M059J (cell line): ENCODE results near the gene GBX2. TPM values are rescaled to one million over a fixed set of nuclear protein-coding genes. Genes with fewer than 3 reads are reported as not detected.

ENCODE experiments used
- DNase-seq: peaks from one replicate; pipeline ENCODE4 v3.0.0-alpha.2; 2012; ENCODE audit warnings: low read depth
- total RNA-seq: library from RNA; depleted of rRNA; stranded (reverse); fragments of >200 nt; shearing (Covaris generic); gene quantifications from 2 replicates; pipeline ENCODE4 v1.2.3, GENCODE V29; 2014

Gene GBX2
- total RNA-seq, 1 experiment from 2014 or later, result 6.6 TPM

DNA sequence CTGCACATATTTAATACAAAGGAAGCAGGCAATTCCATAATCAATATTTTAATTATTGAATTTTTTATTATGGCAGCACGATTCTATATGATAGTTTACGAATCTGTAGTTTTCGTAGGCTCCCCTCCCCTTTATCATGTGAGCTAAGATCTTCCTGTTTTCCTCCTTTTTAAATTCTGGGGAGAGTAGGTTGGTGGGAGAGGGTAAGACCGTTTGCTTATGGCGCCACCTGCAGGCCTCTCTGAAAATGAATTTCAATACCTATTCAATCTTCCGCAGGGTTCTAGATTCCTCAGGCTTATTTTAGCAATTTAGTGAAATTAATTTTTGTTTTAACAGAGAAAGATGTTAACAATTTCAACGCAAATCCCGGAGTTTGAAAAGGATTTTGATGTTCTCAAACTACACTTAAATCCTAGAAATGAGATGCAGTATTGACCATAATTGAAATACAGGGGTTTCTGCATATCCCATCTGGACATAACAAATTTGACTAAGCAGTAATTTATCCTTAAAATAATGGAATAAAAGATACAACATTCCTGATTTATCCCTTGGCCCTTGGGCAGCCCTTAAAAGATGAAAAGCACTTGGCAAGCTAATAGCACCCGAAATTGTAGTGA is 12.8 kb upstream of the GBX2 start:
- peak; percentile 64 for DNase-seq

DNA sequence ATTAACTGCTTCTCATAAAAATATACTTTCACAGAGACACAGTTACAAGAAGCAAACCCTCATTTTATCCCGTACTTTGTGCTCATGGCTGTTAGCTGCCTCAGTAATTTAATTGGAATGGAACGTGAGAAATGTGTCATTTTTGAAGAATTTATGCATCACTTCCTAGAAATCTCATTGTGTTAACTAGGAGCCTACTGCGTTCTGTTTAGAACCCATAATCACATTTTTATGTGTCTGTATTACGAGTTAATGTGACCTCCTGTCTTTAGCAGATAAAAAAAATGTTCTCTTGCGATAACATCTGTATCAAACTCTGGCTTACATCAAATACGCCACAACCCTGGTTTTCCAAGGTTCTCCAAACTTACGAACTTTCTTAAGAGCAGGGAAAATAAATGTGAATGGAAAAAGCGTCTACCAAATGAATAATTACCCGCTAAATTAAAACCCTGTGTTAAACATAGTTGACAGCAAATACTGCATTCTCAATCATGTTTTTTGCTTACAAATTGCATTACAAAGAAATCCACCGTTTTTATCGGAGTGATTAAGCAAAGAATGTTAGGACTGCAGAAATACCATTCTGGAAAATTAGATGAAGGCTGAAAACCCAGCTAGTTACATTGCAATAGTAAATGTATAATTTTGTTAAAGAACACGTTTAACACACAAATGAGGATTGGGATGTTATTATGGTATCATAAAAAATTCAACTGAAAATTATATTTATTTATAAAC is 12.1 kb upstream of the GBX2 start:
- peak; percentile 74 for DNase-seq

- peak; percentile 55 for DNase-seq
Measured at GRCh38 chr2:236179236-236180075, 11.3 kb upstream of the GBX2 start.

DNA sequence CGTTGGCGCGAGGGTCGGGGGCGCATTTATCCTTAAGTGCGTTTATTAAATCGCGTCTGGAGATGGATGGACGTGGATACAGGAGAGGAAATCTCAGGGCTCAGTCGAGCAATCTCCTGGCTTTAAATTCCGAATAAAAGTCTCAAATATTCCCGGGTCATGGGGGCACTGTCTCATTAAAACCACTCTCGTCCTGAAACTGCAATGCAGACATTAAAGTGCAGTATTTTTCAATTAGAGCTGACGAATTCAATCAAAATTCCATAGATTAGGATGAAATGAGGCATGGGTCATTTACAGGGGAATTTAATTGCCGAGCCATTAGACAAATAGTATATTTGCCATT is 10.7 kb upstream of the GBX2 start:
- DNase-seq, result peak; percentile 34

- peak; percentile 57 for DNase-seq
Measured at GRCh38 chr2:236177967-236178889, 10.0 kb upstream of the GBX2 start.

DNA sequence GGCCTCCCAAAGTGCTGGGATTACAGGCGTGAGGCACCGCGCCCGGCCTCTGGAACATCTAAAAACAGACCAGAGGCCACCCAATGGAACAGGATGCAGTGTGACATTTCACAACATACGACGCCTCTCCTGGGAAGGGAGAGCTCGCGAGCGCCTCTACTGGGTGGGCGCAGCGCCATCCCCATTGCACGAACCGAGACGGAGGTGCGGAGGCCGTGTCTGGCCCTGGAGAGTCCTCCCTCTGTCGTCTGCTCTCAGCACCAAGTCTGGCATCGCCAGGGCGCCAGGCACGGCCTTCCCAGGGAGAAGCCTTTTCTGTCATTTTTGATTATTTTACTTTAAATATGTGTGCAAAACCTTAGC is 9.4 kb upstream of the GBX2 start:
- DNase-seq, result no peak

- DNase-seq, result no peak
Measured at GRCh38 chr2:236176951-236177350, 8.8 kb upstream of the GBX2 start.

GRCh38 chr2:236176417-236176816 is 8.2 kb upstream of the GBX2 start:
- no peak for DNase-seq

DNA sequence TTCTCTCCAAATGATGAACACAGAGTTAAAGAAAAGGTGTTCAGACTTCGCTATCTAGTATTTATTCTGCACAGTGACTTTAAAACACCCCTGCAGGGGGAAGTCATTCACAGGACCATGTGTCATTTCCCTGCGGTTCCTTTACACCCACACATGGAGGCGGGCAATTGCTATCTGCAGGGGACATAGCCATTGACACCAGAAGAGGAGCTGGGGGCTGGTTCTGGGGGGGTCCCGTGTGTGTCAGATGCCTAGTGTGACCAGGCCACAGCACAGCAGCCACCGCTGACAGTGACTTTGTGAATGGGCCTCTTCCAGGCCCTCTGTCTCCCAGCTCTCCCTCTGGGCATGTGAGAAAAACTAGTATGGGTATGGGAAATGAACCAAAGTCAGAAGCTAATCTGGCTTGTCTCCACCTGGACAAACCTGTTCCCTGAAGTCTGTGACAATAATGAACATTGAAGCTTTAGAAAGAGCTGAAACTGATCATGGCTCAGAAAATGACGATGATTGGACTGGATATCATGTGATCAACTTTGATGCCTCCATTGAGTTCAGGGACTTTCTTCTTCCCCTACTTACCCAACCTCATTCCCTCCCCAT is 7.5 kb upstream of the GBX2 start:
- peak; percentile 47 for DNase-seq

GRCh38 chr2:236173729-236174607 is 5.8 kb upstream of the GBX2 start:
- no peak for DNase-seq

- no peak for DNase-seq
Measured at GRCh38 chr2:236173036-236173728, 5.0 kb upstream of the GBX2 start.

DNA sequence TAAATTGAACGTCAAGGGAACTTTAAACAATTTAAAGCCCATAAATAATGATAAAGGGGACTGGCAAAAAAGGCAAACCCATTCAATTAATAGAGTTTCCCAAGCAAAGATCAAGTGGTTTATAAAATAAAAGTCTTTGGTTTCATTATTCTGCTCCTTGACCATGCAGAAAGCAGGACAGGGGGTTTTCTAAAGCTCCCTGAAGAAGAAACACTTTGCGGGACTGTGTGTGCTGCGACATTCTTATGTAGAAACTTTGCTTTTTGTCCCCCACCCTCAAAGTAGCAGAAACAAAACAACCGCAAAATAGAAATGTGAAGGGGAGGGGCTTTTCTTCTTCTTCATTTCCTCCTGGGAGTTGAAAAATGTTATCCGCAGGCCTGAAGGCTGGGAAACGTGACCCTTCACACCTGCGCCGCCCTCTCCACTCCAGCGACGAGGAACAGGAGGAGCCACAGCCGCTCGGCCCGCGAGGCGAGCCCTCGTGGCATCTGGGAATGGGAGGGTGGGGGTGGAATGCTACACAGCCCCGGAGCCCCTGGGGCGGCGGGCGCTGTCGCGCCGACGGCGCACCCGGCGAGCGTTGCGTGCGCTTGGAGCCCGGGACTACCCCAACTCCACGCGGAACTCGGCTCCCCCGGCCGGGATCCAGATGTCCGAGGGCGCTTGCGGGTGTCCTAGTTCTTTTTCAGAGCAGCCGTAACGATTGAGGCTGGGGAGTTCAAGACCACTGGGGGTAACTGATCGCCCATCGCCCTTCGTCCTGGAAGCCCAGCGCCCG is 4.3 kb upstream of the GBX2 start:
- DNase-seq, result no peak

GRCh38 chr2:236171680-236172254 is 3.6 kb upstream of the GBX2 start:
- no peak for DNase-seq

DNA sequence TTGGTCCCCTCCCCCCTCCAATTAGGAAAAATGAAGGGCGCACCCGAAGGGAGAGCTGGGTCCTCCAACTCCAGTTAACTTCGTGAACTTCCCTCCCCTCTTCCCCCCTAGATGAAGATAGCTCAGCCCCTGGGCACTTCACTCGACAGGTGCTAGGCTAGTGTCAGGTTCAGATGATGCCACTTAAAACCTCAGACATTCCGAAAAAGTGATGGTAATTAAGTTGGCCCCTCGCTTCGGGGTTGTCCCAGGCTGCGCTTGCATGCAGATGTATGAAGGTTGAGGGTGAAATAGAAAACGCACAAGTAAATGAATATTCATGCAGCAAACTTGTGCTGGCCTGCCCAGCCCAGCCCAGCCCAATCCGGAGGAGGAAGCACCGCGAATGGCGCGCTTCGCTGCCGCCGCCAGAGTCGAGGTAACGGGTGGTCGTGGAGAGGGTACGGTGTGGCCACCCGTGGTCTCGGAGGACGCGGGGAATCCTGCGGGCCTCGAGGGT is 3.0 kb upstream of the GBX2 start:
- no peak for DNase-seq

- DNase-seq, result no peak
Measured at GRCh38 chr2:236170590-236171165, 2.5 kb upstream of the GBX2 start.

DNA sequence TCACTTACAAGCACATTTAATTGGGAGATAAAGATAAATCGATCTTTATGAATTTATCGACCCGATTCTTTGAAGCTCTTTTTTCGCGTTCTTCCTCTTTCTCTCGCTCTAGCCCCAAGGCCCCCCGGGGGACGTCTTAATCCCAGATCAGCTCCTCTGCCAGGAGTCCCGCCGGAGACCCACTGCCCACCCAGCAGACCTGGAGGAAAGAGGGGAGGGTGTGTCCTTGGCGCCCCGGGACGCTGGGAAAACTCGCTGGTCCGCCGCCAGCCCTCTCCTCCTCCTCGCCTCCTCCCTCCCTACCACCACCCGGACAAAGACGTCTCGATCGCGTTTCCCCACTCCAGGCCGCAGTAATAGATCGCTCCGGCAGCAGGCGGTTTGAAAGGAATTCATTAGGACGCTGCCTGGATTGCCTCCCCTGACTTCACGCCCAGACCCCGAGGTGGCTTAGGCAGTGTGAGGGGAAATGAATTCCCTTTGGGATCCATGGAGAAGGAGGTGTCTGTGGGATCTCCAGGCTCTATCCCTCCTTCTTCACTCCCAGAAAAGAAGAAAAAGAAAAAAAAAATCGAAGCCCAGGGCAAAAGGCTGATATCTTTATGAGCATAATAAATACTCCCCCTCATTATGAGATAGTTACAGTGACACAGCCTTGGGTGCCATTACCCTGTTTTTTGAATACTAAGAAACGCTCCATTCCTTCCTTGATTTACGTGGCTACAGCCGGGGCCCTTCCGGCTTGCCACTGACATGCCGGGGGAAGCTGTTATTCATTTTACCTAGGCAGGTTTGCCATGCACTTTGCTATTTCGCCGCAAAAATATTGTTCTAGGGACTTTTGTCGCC is 1.8 kb upstream of the GBX2 start:
- no peak for DNase-seq

DNA sequence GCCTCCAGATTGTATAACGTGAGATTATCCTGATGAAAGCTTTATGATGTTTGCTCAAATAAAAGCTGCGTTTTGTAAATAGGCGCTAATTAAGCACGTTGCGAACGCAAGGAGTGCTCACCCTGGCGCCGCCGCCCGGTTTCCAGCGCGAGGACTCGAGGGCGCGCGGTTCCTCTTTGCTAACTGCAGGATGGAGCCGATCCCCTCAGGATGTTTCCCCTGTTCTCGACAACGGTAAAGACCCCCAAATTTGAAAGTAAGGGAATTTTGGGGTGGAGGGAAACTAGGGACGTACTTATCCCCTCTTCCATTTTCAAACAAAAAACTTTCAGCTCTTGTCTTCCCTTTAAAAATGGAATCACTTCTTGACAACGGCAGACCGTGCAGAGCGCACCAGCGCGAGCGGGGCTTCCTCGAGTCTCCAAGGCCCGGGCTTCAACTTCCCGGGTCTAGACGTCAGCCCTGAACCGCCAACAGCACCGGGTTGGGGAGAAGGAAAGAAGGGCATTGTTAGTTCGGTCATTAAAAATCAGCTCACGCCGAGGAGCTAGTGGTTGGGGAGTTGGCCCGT is 1.1 kb upstream of the GBX2 start:
- DNase-seq, result no peak
